Endothelial cell of umbilical vein (primary cell): ENCODE measurements around the gene ZYX. TPM values are rescaled to one million over a fixed set of nuclear protein-coding genes. Genes with fewer than 3 reads are reported as not detected.

Experiments used
- BruUV-seq: library from RNA; stranded (reverse); fragments of 400-500 nt; replicated peaks from 2 replicates; lab custom pipeline; 2021; lab: Mats Ljungman, UMichigan
- CTCF ChIA-PET: fragments of 300-600, 350-600 bp; sonication (Branson Sonifier 250); formaldehyde crosslinking; loops from one replicate; lab custom pipeline; 2021; ENCODE audit warnings: antibody characterized with exemption, inconsistent platforms; lab: Charles Lee
- POLR2A ChIA-PET: fragments of 300-600, 350-600 bp; sonication (Branson Sonifier 250); formaldehyde crosslinking; loops from one replicate; lab custom pipeline; 2021; ENCODE audit warnings: antibody characterized with exemption, inconsistent platforms; lab: Charles Lee
- DNase-seq: peaks from one replicate; pipeline ENCODE4 v3.0.0-alpha.2; 2011; ENCODE audit warnings: low read depth, low spot score
- FAIRE-seq: peaks from 2 replicates; lab custom pipeline; 2011; peaks lifted over from hg19 to GRCh38; lab: Jason Lieb, UNC
- H2AFZ ChIP-seq: 2 replicates; pipeline ENCODE4 v1.6.0; 2012; ENCODE audit warnings: low read depth, low read length, control low read depth, inconsistent platforms
- H3K27ac ChIP-seq: 2 replicates; pipeline ENCODE4 v1.5.1; 2011; ENCODE audit warnings: low read depth, mild to moderate bottlenecking, control low read depth, low read length, moderate library complexity; ENCODE audit not compliant: insufficient read depth
- H3K27me3 ChIP-seq, 2 experiments: 2 replicates each; pipeline versions ENCODE4 v1.6.0 to v1.6.1; 2011; ENCODE audit warnings: low read length in 2 of 2, mixed read lengths in 1 of 2; ENCODE audit not compliant: control insufficient read depth in 2 of 2, insufficient read depth in 2 of 2
- H3K36me3 ChIP-seq, 2 experiments: 2 replicates in 1 of 2; 3 replicates in 1 of 2; pipeline ENCODE4 v1.5.1; 2011; ENCODE audit warnings: low read length in 2 of 2, mild to moderate bottlenecking in 1 of 2, moderate library complexity in 1 of 2; ENCODE audit not compliant: control insufficient read depth in 2 of 2, insufficient read depth in 2 of 2; ENCODE audit errors: extremely low read depth in 1 of 2
- H3K4me1 ChIP-seq: 3 replicates; pipeline ENCODE4 v1.5.1; 2011; ENCODE audit warnings: mild to moderate bottlenecking, low read length; ENCODE audit not compliant: control insufficient read depth, insufficient read depth; ENCODE audit errors: extremely low read depth
- H3K4me2 ChIP-seq: 2 replicates; pipeline ENCODE4 v1.6.1; 2011; ENCODE audit warnings: low read length, control low read depth, mixed read lengths; ENCODE audit not compliant: insufficient read depth
- H3K4me3 ChIP-seq, 3 experiments: fragments of 200-600 bp in 1 of 3; sonication (generic), shearing (Covaris generic) in 1 of 3; replicated peaks in 1 of 3; 2 replicates each; pipeline ENCODE4 v1.5.1; 2011 to 2016; ENCODE audit warnings: control low read depth in 3 of 3, low read length in 3 of 3, mild to moderate bottlenecking in 2 of 3, inconsistent platforms in 1 of 3, low read depth in 1 of 3, moderate library complexity in 1 of 3; ENCODE audit not compliant: insufficient read depth in 1 of 3
- H3K79me2 ChIP-seq: 2 replicates; pipeline ENCODE4 v1.6.0; 2012; ENCODE audit warnings: low read length, inconsistent platforms; ENCODE audit not compliant: control insufficient read depth, insufficient read depth
- H3K9ac ChIP-seq: replicated peaks from 2 replicates; pipeline ENCODE3; 2011; ENCODE audit warnings: low read length, control low read depth; ENCODE audit not compliant: insufficient read depth; ENCODE audit errors: extremely low read depth
- H3K9me1 ChIP-seq: replicated peaks from 3 replicates; pipeline ENCODE4 v1.6.0; 2011; ENCODE audit warnings: mild to moderate bottlenecking, low read length; ENCODE audit not compliant: control insufficient read depth, insufficient read depth; ENCODE audit errors: extremely low read depth
- H3K9me3 ChIP-seq: replicated peaks from 2 replicates; pipeline ENCODE4 v1.5.1; 2012; ENCODE audit warnings: low read length, inconsistent platforms; ENCODE audit not compliant: control insufficient read depth, insufficient read depth
- H4K20me1 ChIP-seq: replicated peaks from 2 replicates; pipeline ENCODE3; 2011; ENCODE audit warnings: mild to moderate bottlenecking, low read length; ENCODE audit not compliant: control insufficient read depth, insufficient read depth; ENCODE audit errors: extremely low read depth
- CTCF ChIP-seq, 2 donors: IDR thresholded peaks; 1 replicate in 1 of 2; 2 replicates in 1 of 2; pipeline ENCODE4 v1.5.1; 2011; ENCODE audit warnings: low read length in 2 of 2, mild to moderate bottlenecking in 2 of 2, moderate library complexity in 2 of 2, control low read depth in 1 of 2, inconsistent platforms in 1 of 2, low read depth in 1 of 2; ENCODE audit not compliant: insufficient read depth in 1 of 2; ENCODE audit errors: extremely low read depth in 1 of 2
- EZH2 ChIP-seq: IDR thresholded peaks from 2 replicates; pipeline ENCODE4 v1.6.1; 2012; ENCODE audit warnings: borderline replicate concordance, low read depth, mild to moderate bottlenecking, moderate library complexity, low read length, inconsistent platforms; ENCODE audit not compliant: severe bottlenecking
- MYC ChIP-seq: IDR thresholded peaks from one replicate; pipeline ENCODE4 v1.6.1; 2011; ENCODE audit warnings: mild to moderate bottlenecking, low read depth, low read length
- dilution Hi-C: fragments of 300-500 bp; cut with MboI; formaldehyde crosslinking; loops from one replicate; pipeline ENCODE4 v1.15.0; 2019; ENCODE audit warnings: low sequenced_read_pairs; ENCODE audit not compliant: extremely low pct_ligation_motif_present
- intact Hi-C: fragments of 100-400 bp; cut with micrococcal nuclease; formaldehyde crosslinking; loops from one replicate; pipeline ENCODE4 v1.10.0; 2022
- polyA plus RNA-seq, 4 experiments: library from polyadenylated mRNA; depleted of rRNA in 3 of 4; stranded (reverse) in 3 of 4; unstranded in 1 of 4; fragments of >200 nt; gene quantifications; 2 replicates each; pipeline versions ENCODE4 v1.2.1 to v1.2.3, GENCODE V29; 2011 to 2012; ENCODE audit warnings: missing spikeins in 1 of 4
- total RNA-seq: library from RNA; stranded (reverse); gene quantifications from 2 replicates; pipeline ENCODE4 v1.2.3, GENCODE V29; 2021

The ZYX gene
- total and polyA plus RNA-seq, 2 donors (not counting 3 experiments of a cell fraction or from before 2014, with no cell fraction given) = 196 to 545 TPM

DNA sequence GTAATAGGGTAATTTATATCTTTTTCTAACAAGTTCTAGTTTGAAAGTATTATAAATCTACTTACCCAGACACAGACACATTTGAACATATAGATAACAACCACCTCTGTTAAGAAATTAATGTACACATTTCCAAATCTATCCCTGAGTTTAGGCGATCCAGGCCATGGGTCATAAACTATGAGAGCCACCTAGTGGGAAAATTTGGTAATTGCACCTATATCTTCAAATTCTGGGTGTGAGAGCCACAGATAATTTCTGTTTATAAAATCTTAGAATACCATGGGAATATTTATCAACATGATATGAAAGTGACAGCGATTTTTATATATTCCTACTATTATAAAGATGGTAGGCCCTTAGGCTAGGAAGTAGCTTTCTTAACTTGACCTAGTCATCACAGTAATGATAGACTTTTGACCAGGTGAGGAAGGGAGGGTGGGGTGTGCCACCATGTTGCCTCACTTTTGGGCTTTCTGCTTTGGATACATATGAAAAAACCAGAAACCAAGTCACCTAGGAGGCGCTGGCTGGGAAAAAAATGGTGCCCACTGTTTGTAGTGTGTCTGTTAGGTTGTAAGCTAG is 35.5 kb downstream of the ZYX start:
- Histone ChIP-seq H3K9me3 (no peaks in the 10 kb centered on the region), H3K27ac (no peak overlapping the region), H3K4me3 (no peak overlapping the region), H3K36me3 (no peaks in the 10 kb centered on the region), H3K27me3 (no peaks in the 10 kb centered on the region), H3K9me1 (no peaks in the 10 kb centered on the region), H4K20me1 (no peaks in the 10 kb centered on the region), H3K79me2 (no peaks in the 10 kb centered on the region), H2AFZ (no peak overlapping the region), H3K4me2 (no peak overlapping the region), H3K4me1 (peaks cover 9% of the 10 kb centered on the region), H3K9ac (no peak overlapping the region)
- BruUV-seq = no TSS peak
- peak; percentile 56 for DNase-seq
- intact Hi-C loops = loop anchor here (1.0 to 2.0 kb wide), 6 partner anchors 21 to 176 kb away; no protein-coding TSS in a partner anchor
- peak; percentile 67 for FAIRE-seq
- dilution Hi-C loops = no loop called here
- ChIA-PET POLR2A (interaction anchor here (1.1 kb wide), 1 partner anchor 32 kb away, joined by 3 read pairs; no protein-coding TSS in a partner anchor), CTCF (interaction anchor here (0.6 to 4.3 kb wide), 37 partner anchors 10 to 320 kb away, joined by 3 to 52 read pairs (median 4); no protein-coding TSS in a partner anchor)
- peak; percentile 41 to 59 for TF ChIP-seq CTCF (IDR thresholded peaks at IDR 0.05; ENCODE audit: extremely low read depth in 1 of 2, insufficient read depth in 1 of 2, low read depth in 1 of 2, low read length in 2 of 2)
- no peak for TF ChIP-seq MYC
- no peak for TF ChIP-seq EZH2
